ENCODE data around the gene MYO5C.

MYO5C gene

GRCh38 chr15:52162876-52163275 lies 132.7 kb downstream of the MYO5C start:
- no peak overlapping the region for H3K4me3 Mint-ChIP-seq
- H3K27ac Mint-ChIP-seq, result no peak overlapping the region
- peaks cover 20% of the 10 kb centered on the region for H3K36me3 Mint-ChIP-seq (ENCODE audit: low read depth)
- no peaks in the 10 kb centered on the region for H3K9me3 Mint-ChIP-seq
- DNase-seq (ENCODE audit: low spot score), result no peak
- peaks cover 19% of the 10 kb centered on the region for H3K4me1 Mint-ChIP-seq (ENCODE audit: low read depth)
- no peaks in the 10 kb centered on the region for H3K27me3 Mint-ChIP-seq (ENCODE audit: low read depth)

- H3K27ac Mint-ChIP-seq, result no peak overlapping the region
- H3K27me3 Mint-ChIP-seq (ENCODE audit: low read depth), result no peaks in the 10 kb centered on the region
- peaks cover 18% of the 10 kb centered on the region for H3K4me1 Mint-ChIP-seq (ENCODE audit: low read depth)
- no peaks in the 10 kb centered on the region for H3K9me3 Mint-ChIP-seq
- no peak for DNase-seq (ENCODE audit: low spot score)
- H3K36me3 Mint-ChIP-seq (ENCODE audit: low read depth), result peaks cover 20% of the 10 kb centered on the region
- H3K4me3 Mint-ChIP-seq, result no peak overlapping the region
These were observed 133.3 kb downstream of the MYO5C start for GRCh38 chr15:52162260-52162659.

GRCh38 chr15:52161406-52161966 lies 134.1 kb downstream of the MYO5C start:
- Mint-ChIP-seq H3K4me1 (ENCODE audit: low read depth) (peaks cover 17% of the 10 kb centered on the region), H3K9me3 (no peaks in the 10 kb centered on the region), H3K36me3 (ENCODE audit: low read depth) (peaks cover 20% of the 10 kb centered on the region), H3K4me3 (no peak overlapping the region), H3K27me3 (ENCODE audit: low read depth) (no peaks in the 10 kb centered on the region), H3K27ac (no peak overlapping the region)
- no peak for DNase-seq (ENCODE audit: low spot score)

GRCh38 chr15:52159645-52160044 lies 136.0 kb downstream of the MYO5C start:
- no peak overlapping the region for H3K4me3 Mint-ChIP-seq
- H3K4me1 Mint-ChIP-seq (ENCODE audit: low read depth), result peaks cover 2% of the 10 kb centered on the region
- H3K27ac Mint-ChIP-seq, result no peak overlapping the region
- DNase-seq (ENCODE audit: low spot score), result no peak
- peaks cover 18% of the 10 kb centered on the region for H3K36me3 Mint-ChIP-seq (ENCODE audit: low read depth)
- no peaks in the 10 kb centered on the region for H3K27me3 Mint-ChIP-seq (ENCODE audit: low read depth)
- no peaks in the 10 kb centered on the region for H3K9me3 Mint-ChIP-seq

- no peak overlapping the region for H3K4me3 Mint-ChIP-seq
- peaks cover 15% of the 10 kb centered on the region for H3K36me3 Mint-ChIP-seq (ENCODE audit: low read depth)
- H3K9me3 Mint-ChIP-seq, result no peaks in the 10 kb centered on the region
- H3K27ac Mint-ChIP-seq, result no peak overlapping the region
- DNase-seq (ENCODE audit: low spot score), result no peak
- no peaks in the 10 kb centered on the region for H3K27me3 Mint-ChIP-seq (ENCODE audit: low read depth)
- no peaks in the 10 kb centered on the region for H3K4me1 Mint-ChIP-seq (ENCODE audit: low read depth)
These were observed 137.4 kb downstream of the MYO5C start for GRCh38 chr15:52158084-52158765.

GRCh38 chr15:52155878-52156277 lies 139.7 kb downstream of the MYO5C start:
- no peaks in the 10 kb centered on the region for H3K9me3 Mint-ChIP-seq
- no peaks in the 10 kb centered on the region for H3K4me1 Mint-ChIP-seq (ENCODE audit: low read depth)
- peaks cover 13% of the 10 kb centered on the region for H3K36me3 Mint-ChIP-seq (ENCODE audit: low read depth)
- no peak overlapping the region for H3K4me3 Mint-ChIP-seq
- no peaks in the 10 kb centered on the region for H3K27me3 Mint-ChIP-seq (ENCODE audit: low read depth)
- no peak for DNase-seq (ENCODE audit: low spot score)
- no peak overlapping the region for H3K27ac Mint-ChIP-seq

- H3K36me3 Mint-ChIP-seq (ENCODE audit: low read depth), result peaks cover 12% of the 10 kb centered on the region
- no peaks in the 10 kb centered on the region for H3K27me3 Mint-ChIP-seq (ENCODE audit: low read depth)
- no peaks in the 10 kb centered on the region for H3K9me3 Mint-ChIP-seq
- no peak overlapping the region for H3K27ac Mint-ChIP-seq
- no peak overlapping the region for H3K4me3 Mint-ChIP-seq
- H3K4me1 Mint-ChIP-seq (ENCODE audit: low read depth), result no peaks in the 10 kb centered on the region
- DNase-seq (ENCODE audit: low spot score), result no peak
These were observed 140.4 kb downstream of the MYO5C start for GRCh38 chr15:52154896-52155865.

GRCh38 chr15:52153900-52154895 lies 141.4 kb downstream of the MYO5C start:
- Mint-ChIP-seq H3K4me1 (ENCODE audit: low read depth) (no peaks in the 10 kb centered on the region), H3K27me3 (ENCODE audit: low read depth) (no peaks in the 10 kb centered on the region), H3K27ac (no peak overlapping the region), H3K9me3 (no peaks in the 10 kb centered on the region), H3K36me3 (ENCODE audit: low read depth) (peaks cover 12% of the 10 kb centered on the region), H3K4me3 (no peak overlapping the region)
- DNase-seq (ENCODE audit: low spot score), result no peak

- Mint-ChIP-seq H3K4me1 (ENCODE audit: low read depth) (no peaks in the 10 kb centered on the region), H3K27ac (no peak overlapping the region), H3K9me3 (no peaks in the 10 kb centered on the region), H3K4me3 (no peak overlapping the region), H3K36me3 (ENCODE audit: low read depth) (peaks cover 26% of the 10 kb centered on the region), H3K27me3 (ENCODE audit: low read depth) (no peaks in the 10 kb centered on the region)
- no peak for DNase-seq (ENCODE audit: low spot score)
These were observed 144.3 kb downstream of the MYO5C start for GRCh38 chr15:52151353-52151752.

GRCh38 chr15:52150871-52151270 lies 144.7 kb downstream of the MYO5C start:
- Mint-ChIP-seq H3K9me3 (no peaks in the 10 kb centered on the region), H3K27me3 (ENCODE audit: low read depth) (no peaks in the 10 kb centered on the region), H3K4me1 (ENCODE audit: low read depth) (no peaks in the 10 kb centered on the region), H3K36me3 (ENCODE audit: low read depth) (peaks cover 29% of the 10 kb centered on the region), H3K27ac (no peak overlapping the region), H3K4me3 (no peak overlapping the region)
- no peak for DNase-seq (ENCODE audit: low spot score)

- Mint-ChIP-seq H3K4me1 (ENCODE audit: low read depth) (no peaks in the 10 kb centered on the region), H3K27ac (no peak overlapping the region), H3K9me3 (no peaks in the 10 kb centered on the region), H3K4me3 (no peak overlapping the region), H3K36me3 (ENCODE audit: low read depth) (peaks cover 29% of the 10 kb centered on the region), H3K27me3 (ENCODE audit: low read depth) (no peaks in the 10 kb centered on the region)
- DNase-seq (ENCODE audit: low spot score), result no peak
These were observed 145.4 kb downstream of the MYO5C start for GRCh38 chr15:52150043-52150825.

GRCh38 chr15:52148403-52148802 lies 147.2 kb downstream of the MYO5C start:
- H3K9me3 Mint-ChIP-seq, result no peaks in the 10 kb centered on the region
- no peak overlapping the region for H3K4me3 Mint-ChIP-seq
- no peak overlapping the region for H3K27ac Mint-ChIP-seq
- H3K36me3 Mint-ChIP-seq (ENCODE audit: low read depth), result peaks cover 37% of the 10 kb centered on the region
- no peaks in the 10 kb centered on the region for H3K4me1 Mint-ChIP-seq (ENCODE audit: low read depth)
- H3K27me3 Mint-ChIP-seq (ENCODE audit: low read depth), result no peaks in the 10 kb centered on the region
- no peak for DNase-seq (ENCODE audit: low spot score)

- Mint-ChIP-seq H3K4me1 (ENCODE audit: low read depth) (no peaks in the 10 kb centered on the region), H3K36me3 (ENCODE audit: low read depth) (peaks cover 33% of the 10 kb centered on the region), H3K27me3 (ENCODE audit: low read depth) (no peaks in the 10 kb centered on the region), H3K4me3 (no peak overlapping the region), H3K27ac (no peak overlapping the region), H3K9me3 (no peaks in the 10 kb centered on the region)
- no peak for DNase-seq (ENCODE audit: low spot score)
These were observed 148.8 kb downstream of the MYO5C start for GRCh38 chr15:52146776-52147175.
